Right lobe of liver (tissue), 4 donors: ENCODE measurements around the gene COMT.

ENCODE experiments used
- CTCF ChIP-seq, 4 donors: fragments of 200-600 bp in 3 of 4; fragments of 450-650 bp in 1 of 4; IDR thresholded peaks; one replicate each; pipeline versions ENCODE4 v1.5.1 to v1.8.0; 2016 to 2022; ENCODE audit warnings: antibody characterized with exemption in 4 of 4, mild to moderate bottlenecking in 2 of 4
- POLR2A ChIP-seq: fragments of 450-650 bp; IDR thresholded peaks from one replicate; pipeline ENCODE4 v1.6.1; 2017; ENCODE audit warnings: antibody characterized with exemption, mild to moderate bottlenecking
- donor health status: DM: no; HTN: no; CAD: no.
- donor health status: DM: no; HTN: no; CAD: no.
- donor health status: DM: no; HTN: yes; CAD: no.

DNA sequence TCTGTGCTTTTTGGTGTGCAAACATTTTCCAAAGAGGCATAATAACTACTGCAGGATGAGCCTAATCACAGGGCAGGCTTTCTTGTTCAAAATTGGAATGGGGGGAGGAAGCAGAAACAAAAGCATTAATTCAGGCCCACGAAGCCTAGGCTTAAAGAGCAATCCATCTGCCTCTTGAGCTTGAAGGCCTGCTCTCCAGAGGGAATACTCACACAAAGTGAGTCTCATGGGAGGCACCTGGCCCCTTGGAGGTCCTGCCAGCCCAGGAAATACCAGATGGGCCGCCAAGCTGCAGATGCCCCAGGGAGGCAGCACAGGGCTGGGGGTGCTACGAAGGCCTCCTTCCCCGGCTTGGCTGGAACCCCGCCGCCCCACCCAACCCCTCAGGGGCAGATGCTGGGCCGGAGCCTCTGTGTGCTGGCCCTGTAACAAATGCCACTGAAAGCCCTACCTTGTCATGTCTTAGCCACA, 39.3 kb upstream of the COMT start:
- no peak for TF ChIP-seq CTCF (IDR thresholded peaks at IDR 0.05)
- no peak for TF ChIP-seq POLR2A
